Measurements from ENCODE around the gene SLC6A19.

SLC6A19 gene

GRCh38 chr5:1255081-1255561 is 53.7 kb downstream of the SLC6A19 start:
- DNase-seq (ENCODE audit: low read depth, low spot score): no peak
- ChIA-PET POLR2A (no interaction called here), CTCF (no interaction called here)
- TF ChIP-seq, protein P1, sequence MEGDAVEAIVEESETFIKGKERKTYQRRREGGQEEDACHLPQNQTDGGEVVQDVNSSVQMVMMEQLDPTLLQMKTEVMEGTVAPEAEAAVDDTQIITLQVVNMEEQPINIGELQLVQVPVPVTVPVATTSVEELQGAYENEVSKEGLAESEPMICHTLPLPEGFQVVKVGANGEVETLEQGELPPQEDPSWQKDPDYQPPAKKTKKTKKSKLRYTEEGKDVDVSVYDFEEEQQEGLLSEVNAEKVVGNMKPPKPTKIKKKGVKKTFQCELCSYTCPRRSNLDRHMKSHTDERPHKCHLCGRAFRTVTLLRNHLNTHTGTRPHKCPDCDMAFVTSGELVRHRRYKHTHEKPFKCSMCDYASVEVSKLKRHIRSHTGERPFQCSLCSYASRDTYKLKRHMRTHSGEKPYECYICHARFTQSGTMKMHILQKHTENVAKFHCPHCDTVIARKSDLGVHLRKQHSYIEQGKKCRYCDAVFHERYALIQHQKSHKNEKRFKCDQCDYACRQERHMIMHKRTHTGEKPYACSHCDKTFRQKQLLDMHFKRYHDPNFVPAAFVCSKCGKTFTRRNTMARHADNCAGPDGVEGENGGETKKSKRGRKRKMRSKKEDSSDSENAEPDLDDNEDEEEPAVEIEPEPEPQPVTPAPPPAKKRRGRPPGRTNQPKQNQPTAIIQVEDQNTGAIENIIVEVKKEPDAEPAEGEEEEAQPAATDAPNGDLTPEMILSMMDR (IDR thresholded peaks at IDR 0.05; ENCODE audit: insufficient read depth, low read length, missing control alignments): no peak
- no peak overlapping the region for H3K4me3 ChIP-seq (ENCODE audit: low read depth, low read length)

- TF ChIP-seq, protein P1 (IDR thresholded peaks at IDR 0.05; ENCODE audit: insufficient read depth, low read length, missing control alignments): no peak
- ChIA-PET POLR2A (no interaction called here), CTCF (no interaction called here)
- no peak for DNase-seq (ENCODE audit: low read depth, low spot score)
- no peak overlapping the region for H3K4me3 ChIP-seq (ENCODE audit: low read depth, low read length)
Observed at GRCh38 chr5:1256776-1257175, 55.4 kb downstream of the SLC6A19 start.

DNA sequence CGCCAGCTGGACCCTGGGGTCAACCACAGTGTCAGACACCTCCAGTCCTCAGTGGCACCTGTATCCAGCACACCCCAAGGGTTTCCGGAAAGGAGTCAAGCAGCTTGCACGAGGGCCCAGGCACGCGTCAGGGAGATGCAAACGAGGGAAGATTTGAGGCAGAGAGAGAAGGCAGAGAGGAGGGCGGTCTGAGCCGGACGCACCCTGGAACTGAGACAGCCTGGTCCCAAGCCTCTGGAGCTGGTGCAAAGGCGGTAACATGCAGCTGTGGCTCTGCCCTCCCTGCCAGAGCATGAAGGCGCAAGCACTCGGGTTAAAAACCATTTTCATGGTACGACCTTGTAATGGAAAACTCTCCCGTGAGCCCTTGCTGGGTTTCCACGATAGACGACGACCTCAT is 56.0 kb downstream of the SLC6A19 start:
- ChIA-PET CTCF (no interaction called here), POLR2A (no interaction called here)
- TF ChIP-seq, protein P1 (IDR thresholded peaks at IDR 0.05; ENCODE audit: insufficient read depth, low read length, missing control alignments): no peak
- no peak for DNase-seq (ENCODE audit: low read depth, low spot score)
- H3K4me3 ChIP-seq (ENCODE audit: low read depth, low read length): no peak overlapping the region

DNA sequence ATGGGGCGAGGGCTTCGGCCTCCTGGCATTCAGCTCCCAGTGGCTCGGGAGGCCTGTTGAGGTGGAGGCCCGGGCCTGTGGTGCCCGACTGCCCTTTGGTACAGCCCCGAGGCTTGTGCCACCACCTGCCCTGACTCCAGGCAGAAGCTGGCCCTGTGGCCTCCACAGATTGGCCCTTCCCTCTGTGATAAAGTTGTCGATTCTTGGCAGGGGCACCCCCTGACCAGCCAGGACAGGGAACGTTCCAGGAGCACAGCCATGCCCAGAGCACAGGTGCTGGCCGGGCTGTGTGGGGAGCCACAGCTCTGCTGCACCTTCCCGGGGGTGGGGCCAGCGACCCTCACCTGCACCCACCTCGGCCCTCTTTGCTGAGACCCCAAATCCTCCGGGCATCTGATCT is 56.4 kb downstream of the SLC6A19 start:
- TF ChIP-seq, protein P1 (IDR thresholded peaks at IDR 0.05; ENCODE audit: insufficient read depth, low read length, missing control alignments): no peak
- POLR2A ChIA-PET: no interaction called here
- CTCF ChIA-PET: no interaction called here
- DNase-seq (ENCODE audit: low read depth, low spot score): no peak
- H3K4me3 ChIP-seq (ENCODE audit: low read depth, low read length): no peak overlapping the region

GRCh38 chr5:1259806-1260480 is 58.5 kb downstream of the SLC6A19 start:
- no peak for DNase-seq (ENCODE audit: low read depth, low spot score)
- no peak overlapping the region for H3K4me3 ChIP-seq (ENCODE audit: low read depth, low read length)
- TF ChIP-seq, protein P1 (IDR thresholded peaks at IDR 0.05; ENCODE audit: insufficient read depth, low read length, missing control alignments): no peak
- POLR2A ChIA-PET: no interaction called here
- CTCF ChIA-PET: no interaction called here

GRCh38 chr5:1261643-1262042 is 60.2 kb downstream of the SLC6A19 start:
- DNase-seq (ENCODE audit: low read depth, low spot score): no peak
- TF ChIP-seq, protein P1 (IDR thresholded peaks at IDR 0.05; ENCODE audit: insufficient read depth, low read length, missing control alignments): no peak
- POLR2A ChIA-PET: no interaction called here
- H3K4me3 ChIP-seq (ENCODE audit: low read depth, low read length): no peak overlapping the region
- CTCF ChIA-PET: no interaction called here
